Lower lobe of right lung (tissue), 2 donors: ENCODE results near the gene TEX51. TPM values are rescaled to one million over a fixed set of nuclear protein-coding genes. Genes with fewer than 3 reads are reported as not detected.

Experiments used
- ATAC-seq, 2 donors: fragments of 200-7000 bp; cut with Tn5 transposase; one replicate each; pipeline ENCODE4 v1.9.1; 2020 to 2022; ENCODE audit warnings: mild to moderate bottlenecking in 2 of 2, moderate library complexity in 2 of 2
- DNase-seq: peaks from one replicate; pipeline ENCODE4 v3.0.0-alpha.2; 2020
- H3K27ac ChIP-seq: fragments of 200-600 bp; one replicate; pipeline ENCODE4 v1.8.0; 2022
- H3K27me3 ChIP-seq: fragments of 200-600 bp; one replicate; pipeline ENCODE4 v1.8.0; 2022; ENCODE audit warnings: low read depth
- H3K36me3 ChIP-seq: fragments of 200-600 bp; one replicate; pipeline ENCODE4 v1.8.0; 2022; ENCODE audit warnings: mild to moderate bottlenecking
- H3K4me1 ChIP-seq: fragments of 200-600 bp; one replicate; pipeline ENCODE4 v1.8.0; 2022
- H3K4me3 ChIP-seq: fragments of 200-600 bp; one replicate; pipeline ENCODE4 v1.8.0; 2022; ENCODE audit warnings: mild to moderate bottlenecking
- H3K9me3 ChIP-seq: fragments of 200-600 bp; one replicate; pipeline ENCODE4 v1.8.0; 2022
- CTCF ChIP-seq: fragments of 200-600 bp; IDR thresholded peaks from one replicate; pipeline ENCODE4 v1.8.0; 2022; ENCODE audit warnings: antibody characterized with exemption, mild to moderate bottlenecking
- intact Hi-C: fragments of 100-400 bp; cut with DNase I; formaldehyde crosslinking; loops from one replicate; pipeline ENCODE4 v1.11.0; 2022
- total RNA-seq: library from RNA; stranded (reverse); fragmentation: NEBNext Ultra II Directional; extraction: Animal tissue kit (Norgen Biotek cat#: 25700); gene quantifications from one replicate; pipeline ENCODE4 v1.2.1, GENCODE V29; 2021
- donor health status: DM: no; HTN: yes; CAD: no; lungs with severe emphysema.

Gene TEX51
- total RNA-seq, 1 donor from 2014 or later: not detected

- H3K27ac ChIP-seq: no peak overlapping the region
- H3K4me3 ChIP-seq: no peak overlapping the region
- intact Hi-C loops: no loop called here
- no peak for ATAC-seq
- no peak for TF ChIP-seq CTCF
- H3K9me3 ChIP-seq: no peaks in the 10 kb centered on the region
- DNase-seq: no peak
- H3K27me3 ChIP-seq: no peaks in the 10 kb centered on the region
- no peaks in the 10 kb centered on the region for H3K4me1 ChIP-seq
- no peaks in the 10 kb centered on the region for H3K36me3 ChIP-seq
Observed at GRCh38 chr2:126913881-126914615, 15.4 kb downstream of the TEX51 start.

GRCh38 chr2:126914811-126915500 is 16.3 kb downstream of the TEX51 start:
- Histone ChIP-seq H3K27ac (no peak overlapping the region), H3K4me3 (no peak overlapping the region), H3K4me1 (no peaks in the 10 kb centered on the region), H3K36me3 (no peaks in the 10 kb centered on the region), H3K9me3 (no peaks in the 10 kb centered on the region), H3K27me3 (no peaks in the 10 kb centered on the region)
- intact Hi-C loops: no loop called here
- ATAC-seq (peak in 1 of 2 donors; percentile 27), DNase-seq (no peak)
- TF ChIP-seq CTCF: no peak

GRCh38 chr2:126915903-126916302 is 17.2 kb downstream of the TEX51 start:
- Histone ChIP-seq H3K9me3 (no peaks in the 10 kb centered on the region), H3K27ac (no peak overlapping the region)
- no peak for DNase-seq

DNA sequence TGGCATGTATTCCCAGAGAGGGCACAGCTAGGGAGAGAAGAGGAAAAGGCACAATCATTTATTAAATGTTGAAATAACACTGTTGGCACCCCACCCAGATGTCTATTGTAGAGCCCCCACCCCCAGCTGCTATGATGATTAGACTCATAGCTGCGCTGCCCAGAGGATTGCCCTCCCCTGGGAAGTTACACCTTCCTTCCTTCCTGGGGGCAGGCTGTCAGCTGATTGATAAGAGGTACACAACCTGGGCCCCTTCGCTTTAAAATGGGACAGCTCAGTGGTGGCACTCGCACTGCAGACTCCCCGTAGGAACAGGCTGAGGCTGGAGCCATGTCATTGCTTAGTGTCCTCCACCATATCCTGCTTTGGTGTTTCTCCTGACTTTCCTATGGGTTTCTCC is 18.1 kb downstream of the TEX51 start:
- no peaks in the 10 kb centered on the region for H3K9me3 ChIP-seq
- H3K4me1 ChIP-seq: no peaks in the 10 kb centered on the region
- no peaks in the 10 kb centered on the region for H3K36me3 ChIP-seq
- H3K27ac ChIP-seq: no peak overlapping the region
- H3K27me3 ChIP-seq: no peaks in the 10 kb centered on the region
- ATAC-seq: no peak
- no peak overlapping the region for H3K4me3 ChIP-seq
- no peak for DNase-seq
- intact Hi-C loops: no loop called here
- TF ChIP-seq CTCF: no peak

More at GRCh38 chr2:126915903-126916302, 17.2 kb downstream of the TEX51 start:
- intact Hi-C loops: no loop called here
- no peak for TF ChIP-seq CTCF
- H3K4me1 ChIP-seq: no peaks in the 10 kb centered on the region
- H3K36me3 ChIP-seq: no peaks in the 10 kb centered on the region
- ATAC-seq: no peak
- no peak overlapping the region for H3K4me3 ChIP-seq
- H3K27me3 ChIP-seq: no peaks in the 10 kb centered on the region

DNA sequence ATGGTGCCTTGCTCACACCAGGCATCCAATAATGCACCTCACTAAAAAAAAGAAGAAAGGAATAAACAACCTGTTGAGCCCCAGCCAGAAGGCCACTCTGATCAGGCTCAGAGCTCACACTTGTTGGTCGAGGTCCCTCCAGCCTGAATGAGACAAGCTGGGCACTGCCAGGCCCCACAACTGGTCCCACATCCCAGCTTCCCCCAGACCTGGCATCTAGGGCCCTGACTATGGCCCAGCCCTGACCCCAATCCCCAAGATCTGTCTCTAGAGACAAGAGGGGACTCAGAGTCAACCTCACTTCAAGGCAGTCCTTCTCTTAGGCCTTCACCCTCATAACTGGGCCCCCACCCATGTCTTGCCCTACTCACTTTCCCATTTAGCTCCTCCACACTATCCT is 22.4 kb downstream of the TEX51 start:
- Histone ChIP-seq H3K27me3 (no peaks in the 10 kb centered on the region), H3K4me1 (no peaks in the 10 kb centered on the region), H3K4me3 (no peak overlapping the region), H3K36me3 (no peaks in the 10 kb centered on the region), H3K9me3 (no peaks in the 10 kb centered on the region), H3K27ac (no peak overlapping the region)
- ATAC-seq: no peak
- no peak for DNase-seq
- intact Hi-C loops: no loop called here
- no peak for TF ChIP-seq CTCF
